HAP-1 (cell line): ENCODE measurements around the gene KLHDC7A.
"Not testable (repeated sequence)": the region's sequence is repeated elsewhere in the genome, so short reads cannot be mapped to it uniquely, and the experiment has no call there.

Source experiments
- DNase-seq, 2 experiments: peaks; one replicate each; pipeline ENCODE4 v3.0.0-alpha.2; 2016 to 2020; ENCODE audit warnings: low spot score in 2 of 2
- H3K27me3 ChIP-seq: fragments of 250-450 bp; sonication (Bioruptor Pico); 2 replicates; pipeline ENCODE4 v1.5.1; 2020; ENCODE audit warnings: low read depth, mild to moderate bottlenecking, moderate library complexity
- H3K36me3 ChIP-seq: fragments of 250-450 bp; sonication (Bioruptor Pico); replicated peaks from 2 replicates; pipeline ENCODE4 v1.5.1; 2020; ENCODE audit warnings: mild to moderate bottlenecking
- H3K4me1 ChIP-seq: fragments of 250-450 bp; sonication (Bioruptor Pico); 2 replicates; pipeline ENCODE4 v1.5.1; 2020; ENCODE audit warnings: mild to moderate bottlenecking
- H3K4me3 ChIP-seq: fragments of 250-450 bp; sonication (Bioruptor Pico); 2 replicates; pipeline ENCODE4 v1.5.1; 2020; ENCODE audit warnings: mild to moderate bottlenecking, moderate library complexity
- H3K9me3 ChIP-seq: fragments of 250-450 bp; sonication (Bioruptor Pico); 2 replicates; pipeline ENCODE4 v1.5.1; 2020; ENCODE audit warnings: mild to moderate bottlenecking, moderate library complexity
- in situ Hi-C: fragments of 300-500 bp; cut with MboI; formaldehyde crosslinking; loops from 3 replicates; pipeline ENCODE4 v1.14.3; 2020; ENCODE audit warnings: low sequenced_read_pairs, inconsistent platforms, mixed read lengths

The KLHDC7A gene

GRCh38 chr1:18480315-18481189 is at the start of gene KLHDC7A:
Gene KLHDC7A (plus strand): TSS chr1:18480930. CDS start chr1:18480982, 52 bp downstream.
- H3K4me3 ChIP-seq: no peak within 1 kb of the TSS
- H3K4me1 ChIP-seq: no peaks in the 10 kb centered on the region
- H3K9me3 ChIP-seq: no peaks in the 10 kb centered on the region
- H3K27me3 ChIP-seq: no peaks in the 10 kb centered on the region
- H3K36me3 ChIP-seq: no peaks in the 10 kb centered on the region
- DNase-seq: no peak
- in situ Hi-C loops: no loop called here

GRCh38 chr1:18434041-18434440 is 46.7 kb upstream of the KLHDC7A start:
- Histone ChIP-seq H3K4me3 (no peak overlapping the region), H3K9me3 (no peaks in the 10 kb centered on the region), H3K36me3 (no peaks in the 10 kb centered on the region), H3K27me3 (no peaks in the 10 kb centered on the region), H3K4me1 (no peaks in the 10 kb centered on the region)
- no peak for DNase-seq
- in situ Hi-C loops: no loop called here

GRCh38 chr1:18440385-18441226 is 40.1 kb upstream of the KLHDC7A start:
- H3K4me3 ChIP-seq: no peak overlapping the region

GRCh38 chr1:18443587-18444520 is 36.9 kb upstream of the KLHDC7A start:
- Histone ChIP-seq H3K36me3 (no peaks in the 10 kb centered on the region), H3K9me3 (no peaks in the 10 kb centered on the region), H3K4me1 (peaks cover 7% of the 10 kb centered on the region), H3K27me3 (no peaks in the 10 kb centered on the region), H3K4me3 (no peak overlapping the region)
- in situ Hi-C loops: no loop called here
- DNase-seq: peak; percentile 29 to 36

More at GRCh38 chr1:18440385-18441226, 40.1 kb upstream of the KLHDC7A start:
- Histone ChIP-seq H3K36me3 (no peaks in the 10 kb centered on the region), H3K27me3 (no peaks in the 10 kb centered on the region), H3K9me3 (no peaks in the 10 kb centered on the region), H3K4me1 (peaks cover 7% of the 10 kb centered on the region)
- no peak for DNase-seq
- in situ Hi-C loops: no loop called here

GRCh38 chr1:18444563-18444962 is 36.2 kb upstream of the KLHDC7A start:
- H3K27me3 ChIP-seq: no peaks in the 10 kb centered on the region
- in situ Hi-C loops: no loop called here
- no peak for DNase-seq

GRCh38 chr1:18446751-18447150 is 34.0 kb upstream of the KLHDC7A start:
- in situ Hi-C loops: no loop called here
- no peaks in the 10 kb centered on the region for H3K36me3 ChIP-seq
- H3K4me1 ChIP-seq: peaks cover 7% of the 10 kb centered on the region

More at GRCh38 chr1:18444563-18444962, 36.2 kb upstream of the KLHDC7A start:
- no peak overlapping the region for H3K4me3 ChIP-seq
- no peaks in the 10 kb centered on the region for H3K9me3 ChIP-seq
- peaks cover 7% of the 10 kb centered on the region for H3K4me1 ChIP-seq
- H3K36me3 ChIP-seq: no peaks in the 10 kb centered on the region

GRCh38 chr1:18447509-18448220 is 33.1 kb upstream of the KLHDC7A start:
- DNase-seq: no peak
- Histone ChIP-seq H3K4me1 (peaks cover 7% of the 10 kb centered on the region), H3K9me3 (no peaks in the 10 kb centered on the region; the same call in 1 of the 2 replicates), H3K36me3 (no peaks in the 10 kb centered on the region), H3K27me3 (no peaks in the 10 kb centered on the region), H3K4me3 (no peak overlapping the region)
- in situ Hi-C loops: no loop called here

More at GRCh38 chr1:18446751-18447150, 34.0 kb upstream of the KLHDC7A start:
- no peaks in the 10 kb centered on the region; the same call in 1 of the 2 replicates for H3K9me3 ChIP-seq
- H3K4me3 ChIP-seq: no peak overlapping the region
- no peak for DNase-seq
- no peaks in the 10 kb centered on the region for H3K27me3 ChIP-seq

GRCh38 chr1:18448889-18449288 is 31.8 kb upstream of the KLHDC7A start:
- in situ Hi-C loops: no loop called here

GRCh38 chr1:18452550-18452949 is 28.2 kb upstream of the KLHDC7A start:
- Histone ChIP-seq H3K9me3 (no peaks in the 10 kb centered on the region; the same call in 1 of the 2 replicates), H3K4me3 (no peak overlapping the region), H3K36me3 (no peaks in the 10 kb centered on the region), H3K4me1 (no peaks in the 10 kb centered on the region), H3K27me3 (no peaks in the 10 kb centered on the region)
- in situ Hi-C loops: no loop called here
- DNase-seq: peak; percentile 53 to 69

More at GRCh38 chr1:18448889-18449288, 31.8 kb upstream of the KLHDC7A start:
- Histone ChIP-seq H3K36me3 (no peaks in the 10 kb centered on the region), H3K4me1 (no peaks in the 10 kb centered on the region; the same call in 1 of the 2 replicates), H3K4me3 (no peak overlapping the region), H3K27me3 (no peaks in the 10 kb centered on the region), H3K9me3 (no peaks in the 10 kb centered on the region; the same call in 1 of the 2 replicates)
- no peak for DNase-seq

GRCh38 chr1:18458133-18459092 is 22.3 kb upstream of the KLHDC7A start:
- Histone ChIP-seq H3K4me3 (no peak overlapping the region), H3K27me3 (no peaks in the 10 kb centered on the region), H3K36me3 (no peaks in the 10 kb centered on the region), H3K9me3 (no peaks in the 10 kb centered on the region), H3K4me1 (no peaks in the 10 kb centered on the region)
- in situ Hi-C loops: no loop called here
- DNase-seq: no peak

GRCh38 chr1:18461656-18462055 is 19.1 kb upstream of the KLHDC7A start:
- Histone ChIP-seq H3K4me1 (no peaks in the 10 kb centered on the region), H3K27me3 (no peaks in the 10 kb centered on the region), H3K36me3 (no peaks in the 10 kb centered on the region), H3K9me3 (no peaks in the 10 kb centered on the region), H3K4me3 (no peak overlapping the region)
- in situ Hi-C loops: no loop called here
- no peak for DNase-seq

GRCh38 chr1:18462517-18462916 is 18.2 kb upstream of the KLHDC7A start:
- H3K36me3 ChIP-seq, H3K27me3 ChIP-seq, H3K4me3 ChIP-seq, in situ Hi-C loops, DNase-seq, H3K4me1 ChIP-seq, H3K9me3 ChIP-seq: not testable (repeated sequence)
